ENCODE data around the gene TUBGCP4. TPM values are rescaled to one million over a fixed set of nuclear protein-coding genes. Genes with fewer than 3 reads are reported as not detected.

The TUBGCP4 gene, protein sequence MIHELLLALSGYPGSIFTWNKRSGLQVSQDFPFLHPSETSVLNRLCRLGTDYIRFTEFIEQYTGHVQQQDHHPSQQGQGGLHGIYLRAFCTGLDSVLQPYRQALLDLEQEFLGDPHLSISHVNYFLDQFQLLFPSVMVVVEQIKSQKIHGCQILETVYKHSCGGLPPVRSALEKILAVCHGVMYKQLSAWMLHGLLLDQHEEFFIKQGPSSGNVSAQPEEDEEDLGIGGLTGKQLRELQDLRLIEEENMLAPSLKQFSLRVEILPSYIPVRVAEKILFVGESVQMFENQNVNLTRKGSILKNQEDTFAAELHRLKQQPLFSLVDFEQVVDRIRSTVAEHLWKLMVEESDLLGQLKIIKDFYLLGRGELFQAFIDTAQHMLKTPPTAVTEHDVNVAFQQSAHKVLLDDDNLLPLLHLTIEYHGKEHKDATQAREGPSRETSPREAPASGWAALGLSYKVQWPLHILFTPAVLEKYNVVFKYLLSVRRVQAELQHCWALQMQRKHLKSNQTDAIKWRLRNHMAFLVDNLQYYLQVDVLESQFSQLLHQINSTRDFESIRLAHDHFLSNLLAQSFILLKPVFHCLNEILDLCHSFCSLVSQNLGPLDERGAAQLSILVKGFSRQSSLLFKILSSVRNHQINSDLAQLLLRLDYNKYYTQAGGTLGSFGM
- polyA plus RNA-seq (2013, experiment 1 of 2), result 15.6 TPM
- 16.2 TPM for polyA plus RNA-seq (2013, experiment 2 of 2)

DNA sequence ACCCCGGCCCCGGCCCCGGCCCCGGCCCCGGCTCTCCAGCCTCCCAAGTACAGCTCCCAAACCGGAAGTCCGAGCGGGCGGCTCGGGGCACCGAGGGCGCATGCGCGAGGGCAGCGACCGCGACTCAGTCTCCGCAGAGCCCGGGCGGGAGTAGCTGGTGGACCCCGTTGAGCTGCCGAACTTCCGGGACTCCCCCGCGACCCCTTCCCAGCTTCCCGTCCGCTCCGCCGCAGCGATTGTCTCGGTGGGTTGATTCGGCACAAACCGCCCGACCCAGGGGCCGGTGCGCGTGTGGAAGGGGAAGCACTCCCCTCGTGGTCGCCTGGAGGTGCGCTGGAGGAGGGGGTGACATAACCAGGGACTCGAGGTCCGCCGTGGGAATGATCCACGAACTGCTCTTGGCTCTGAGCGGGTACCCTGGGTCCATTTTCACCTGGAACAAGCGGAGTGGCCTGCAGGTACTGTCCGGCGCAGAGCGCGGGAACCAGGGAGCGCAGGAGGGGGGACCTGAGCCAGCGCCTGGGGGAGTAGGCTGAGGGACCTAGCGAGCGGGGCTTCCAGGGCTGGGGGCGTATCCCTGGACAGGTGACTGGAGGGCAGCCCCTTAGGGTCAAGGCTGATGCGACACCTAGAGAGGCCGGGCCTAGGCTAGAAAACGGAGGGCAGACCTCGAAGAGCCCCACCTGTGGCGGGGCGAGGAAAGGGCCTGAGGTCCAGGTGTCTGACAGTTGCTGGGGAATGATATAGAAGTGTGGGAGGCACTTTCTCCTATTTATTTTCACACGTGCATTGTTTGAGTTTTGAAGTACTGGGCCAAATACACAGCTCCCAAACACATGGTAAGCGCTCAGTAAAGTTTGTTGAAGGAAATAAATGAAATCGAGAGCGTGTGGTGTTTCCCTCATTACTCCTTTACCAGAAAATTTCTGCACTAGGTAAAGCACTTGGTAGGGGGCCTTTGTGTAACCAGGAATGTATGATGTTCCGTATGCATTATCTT is at the start of gene TUBGCP4, which contains the start of gene ZSCAN29:
TSS of gene TUBGCP4 (plus strand) at position 127 of the 1,000 bp plus-strand sequence. CDS start at position 381, 254 bp downstream.
TSS of gene ZSCAN29 (minus strand) at position 69 of the 1,000 bp plus-strand sequence. CDS start 1,130 bp downstream, outside the sequence.
- peak within 1 kb of the TSS; percentile 97 for H3K18ac ChIP-seq (ENCODE audit: low read length)
- no peak within 1 kb of the TSS for H3K4ac ChIP-seq (ENCODE audit: low read length)
- H3K27ac ChIP-seq (replicated peaks; ENCODE audit: low read length), result peak within 1 kb of the TSS; percentile 76
- peak within 1 kb of the TSS; percentile 95 for H3K9ac ChIP-seq (ENCODE audit: low read depth, low read length, poor library complexity)
- H2BK120ac ChIP-seq (ENCODE audit: low read depth, low read length), result no peak within 1 kb of the TSS
- peaks cover 8% of the 10 kb centered on the region for H3K79me1 ChIP-seq (ENCODE audit: low read depth, low read length)
- WGBS, 2 donors (ENCODE audit: extremely low coverage in 2 of 2, insufficient read length in 2 of 2, insufficient replicate concordance in 1 of 2), result no CpG with 5 or more reads among the region's 66 CpGs
- no peak within 1 kb of the TSS for H4K91ac ChIP-seq (ENCODE audit: low read depth, low read length, poor library complexity)
- H3K27me3 ChIP-seq (ENCODE audit: control insufficient read depth in 3 of 3, insufficient read depth in 3 of 3, low read depth in 1 of 3, low read length in 3 of 3), result no peaks in the 10 kb centered on the region
- peak within 1 kb of the TSS; percentile 83 for H3K4me2 ChIP-seq (ENCODE audit: insufficient read depth, low read length, poor library complexity, severe bottlenecking)
- H2BK15ac ChIP-seq (ENCODE audit: low read length), result no peak within 1 kb of the TSS
- peaks cover 2 to 21% of the 10 kb centered on the region in 2 donors for H3K9me3 ChIP-seq (replicated peaks in 1 of 2; ENCODE audit: control insufficient read depth in 2 of 2, insufficient read depth in 1 of 2, low read depth in 1 of 2, low read length in 2 of 2)
- peaks cover 11 to 51% of the 10 kb centered on the region in 2 donors for H3K36me3 ChIP-seq (replicated peaks in 1 of 2; ENCODE audit: control insufficient read depth in 2 of 2, insufficient read depth in 2 of 2, low read length in 2 of 2)
- peak; percentile 90 for DNase-seq (ENCODE audit: low spot score)
- no peak within 1 kb of the TSS for H2BK12ac ChIP-seq (ENCODE audit: low read length)
- peak within 1 kb of the TSS; percentile 80 to 92 for H3K4me3 ChIP-seq (ENCODE audit: low read length in 2 of 2)
- H3K4me1 ChIP-seq (ENCODE audit: control insufficient read depth in 2 of 2, insufficient read depth in 1 of 2, low read depth in 1 of 2, low read length in 2 of 2), result peaks cover 4 to 6% of the 10 kb centered on the region in 2 donors
- peak within 1 kb of the TSS; percentile 97 for H2AFZ ChIP-seq (ENCODE audit: low read length)
- H2BK5ac ChIP-seq (ENCODE audit: low read length), result peak within 1 kb of the TSS; percentile 93
- H3K14ac ChIP-seq (ENCODE audit: low read length), result peak within 1 kb of the TSS; percentile 75
- H4K8ac ChIP-seq (ENCODE audit: low read depth, low read length), result no peak within 1 kb of the TSS
- H2AK5ac ChIP-seq (ENCODE audit: low read depth, low read length), result no peak within 1 kb of the TSS
- H3K23ac ChIP-seq (ENCODE audit: low read depth, low read length, poor library complexity), result peak within 1 kb of the TSS; percentile 90

DNA sequence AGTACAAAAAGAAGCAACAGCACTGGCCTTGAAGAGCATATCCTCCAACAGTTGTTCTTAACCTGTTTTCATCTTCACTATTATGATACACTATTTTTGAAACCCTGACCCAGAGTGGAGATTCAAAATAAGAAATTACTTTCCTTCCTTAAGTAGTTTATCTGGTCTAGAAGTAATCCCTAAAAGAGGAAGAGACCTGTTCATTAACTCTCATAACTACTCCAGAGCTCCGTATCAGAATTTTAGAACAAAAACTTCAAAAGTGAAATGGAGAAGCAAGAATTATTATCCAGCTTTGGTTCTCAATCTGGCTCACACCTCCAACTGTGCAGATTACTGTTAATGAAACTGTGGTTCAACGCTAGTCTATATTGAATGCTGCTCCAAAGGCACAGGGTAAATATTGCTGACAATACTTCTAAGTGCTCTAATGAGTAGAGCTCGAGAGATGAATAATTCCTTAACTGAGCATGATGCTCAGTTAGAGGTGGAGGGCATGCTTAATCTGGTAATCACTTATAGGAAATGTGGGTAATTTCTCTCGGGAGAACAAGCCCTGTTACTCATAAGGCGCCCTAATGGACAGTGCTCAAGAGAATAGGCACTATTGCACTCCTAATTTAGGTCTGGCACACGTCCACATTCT is 45.7 kb upstream of the TUBGCP4 start:
- no peak overlapping the region for H3K4me3 ChIP-seq (ENCODE audit: low read length in 2 of 2)
- H3K36me3 ChIP-seq (replicated peaks in 1 of 2; ENCODE audit: control insufficient read depth in 2 of 2, insufficient read depth in 2 of 2, low read length in 2 of 2), result peaks cover 6 to 22% of the 10 kb centered on the region in 2 donors
- no peak overlapping the region for H3K14ac ChIP-seq (ENCODE audit: low read length)
- no peak overlapping the region for H3K18ac ChIP-seq (ENCODE audit: low read length)
- peaks cover 0 to 3% (median 0%) of the 10 kb centered on the region in 3 experiments for H3K27me3 ChIP-seq (ENCODE audit: control insufficient read depth in 3 of 3, insufficient read depth in 3 of 3, low read depth in 1 of 3, low read length in 3 of 3)
- no peak overlapping the region for H3K9ac ChIP-seq (ENCODE audit: low read depth, low read length, poor library complexity)
- no peak overlapping the region for H2BK120ac ChIP-seq (ENCODE audit: low read depth, low read length)
- H2BK5ac ChIP-seq (ENCODE audit: low read length), result no peak overlapping the region
- no peak overlapping the region for H3K4me2 ChIP-seq (ENCODE audit: insufficient read depth, low read length, poor library complexity, severe bottlenecking)
- peaks cover 4% of the 10 kb centered on the region in 2 donors for H3K4me1 ChIP-seq (ENCODE audit: control insufficient read depth in 2 of 2, insufficient read depth in 1 of 2, low read depth in 1 of 2, low read length in 2 of 2)
- no CpG with 5 or more reads among the region's 6 CpGs for WGBS, 2 donors (ENCODE audit: extremely low coverage in 2 of 2, insufficient read length in 2 of 2, insufficient replicate concordance in 1 of 2)
- no peak for DNase-seq (ENCODE audit: low spot score)
- H3K23ac ChIP-seq (ENCODE audit: low read depth, low read length, poor library complexity), result no peak overlapping the region
- peaks cover 0 to 8% of the 10 kb centered on the region in 2 donors for H3K9me3 ChIP-seq (replicated peaks in 1 of 2; ENCODE audit: control insufficient read depth in 2 of 2, insufficient read depth in 1 of 2, low read depth in 1 of 2, low read length in 2 of 2)
- H4K8ac ChIP-seq (ENCODE audit: low read depth, low read length), result no peak overlapping the region
- no peak overlapping the region for H3K27ac ChIP-seq (replicated peaks; ENCODE audit: low read length)
- no peak overlapping the region for H4K91ac ChIP-seq (ENCODE audit: low read depth, low read length, poor library complexity)
- H2AK5ac ChIP-seq (ENCODE audit: low read depth, low read length), result no peak overlapping the region
- no peak overlapping the region for H3K4ac ChIP-seq (ENCODE audit: low read length)
- peaks cover 6% of the 10 kb centered on the region for H3K79me1 ChIP-seq (ENCODE audit: low read depth, low read length)
- no peak overlapping the region for H2AFZ ChIP-seq (ENCODE audit: low read length)
- H2BK12ac ChIP-seq (ENCODE audit: low read length), result no peak overlapping the region
- H2BK15ac ChIP-seq (ENCODE audit: low read length), result no peak overlapping the region

DNA sequence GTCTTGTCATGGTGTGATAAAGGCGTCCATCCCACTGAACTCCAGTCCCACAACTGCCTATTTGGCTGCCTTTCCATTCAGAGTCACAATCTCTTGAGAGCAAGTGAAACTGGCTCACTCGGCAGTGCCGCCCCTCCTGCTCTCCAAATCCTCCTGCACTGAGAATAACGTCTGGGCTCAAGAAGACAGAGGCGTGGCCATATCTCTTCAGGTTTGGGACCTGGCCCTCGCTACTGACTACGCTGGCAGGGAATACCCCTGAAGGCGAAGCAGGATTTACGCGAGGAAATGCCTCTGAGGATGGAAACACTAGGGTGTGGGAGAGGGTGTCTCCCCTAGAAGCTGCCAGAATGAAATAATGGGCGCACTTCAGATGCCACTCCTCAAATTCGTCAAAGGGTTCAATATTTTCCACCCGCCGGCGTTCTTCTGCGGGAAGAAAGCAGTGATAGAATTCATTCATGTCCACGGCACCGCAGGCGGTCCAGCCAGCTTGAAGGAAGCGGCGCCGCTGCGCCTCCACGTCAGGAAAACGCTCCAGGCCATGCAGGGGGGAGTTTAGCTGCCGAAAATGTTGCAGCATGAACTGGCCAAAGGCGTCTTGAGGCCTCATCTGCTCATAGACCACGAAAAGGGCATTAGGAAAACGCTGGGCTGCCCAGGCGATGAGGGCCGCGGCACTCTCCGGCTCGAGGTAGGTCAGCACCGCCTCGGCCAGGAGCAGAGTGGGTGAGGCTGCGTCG is 41.5 kb upstream of the TUBGCP4 start:
- Histone ChIP-seq H2BK5ac (ENCODE audit: low read length) (peak overlapping the region; percentile 68), H3K4ac (ENCODE audit: low read length) (peak overlapping the region; percentile 84), H2BK12ac (ENCODE audit: low read length) (no peak overlapping the region), H3K4me3 (ENCODE audit: low read length in 2 of 2) (peak overlapping the region; percentile 64 to 93), H2AFZ (ENCODE audit: low read length) (peak overlapping the region; percentile 99), H3K27me3 (ENCODE audit: control insufficient read depth in 3 of 3, insufficient read depth in 3 of 3, low read depth in 1 of 3, low read length in 3 of 3) (no peaks in the 10 kb centered on the region), H3K14ac (ENCODE audit: low read length) (peak overlapping the region; percentile 73), H4K8ac (ENCODE audit: low read depth, low read length) (peak overlapping the region; percentile 68), H3K36me3 (replicated peaks in 1 of 2; ENCODE audit: control insufficient read depth in 2 of 2, insufficient read depth in 2 of 2, low read length in 2 of 2) (peaks cover 6 to 35% of the 10 kb centered on the region in 2 donors), H3K27ac (replicated peaks; ENCODE audit: low read length) (peak overlapping the region; percentile 89), H2BK15ac (ENCODE audit: low read length) (peak overlapping the region; percentile 5), H3K18ac (ENCODE audit: low read length) (peak overlapping the region; percentile 99), H3K9ac (ENCODE audit: low read depth, low read length, poor library complexity) (peak overlapping the region; percentile 96), H4K91ac (ENCODE audit: low read depth, low read length, poor library complexity) (peak overlapping the region; percentile 5), H3K4me2 (ENCODE audit: insufficient read depth, low read length, poor library complexity, severe bottlenecking) (peak overlapping the region; percentile 95), H3K4me1 (ENCODE audit: control insufficient read depth in 2 of 2, insufficient read depth in 1 of 2, low read depth in 1 of 2, low read length in 2 of 2) (peaks cover 4 to 8% of the 10 kb centered on the region in 2 donors), H2AK5ac (ENCODE audit: low read depth, low read length) (peak overlapping the region; percentile 88), H3K9me3 (replicated peaks in 1 of 2; ENCODE audit: control insufficient read depth in 2 of 2, insufficient read depth in 1 of 2, low read depth in 1 of 2, low read length in 2 of 2) (peaks cover 0 to 8% of the 10 kb centered on the region in 2 donors), H3K79me1 (ENCODE audit: low read depth, low read length) (peaks cover 6% of the 10 kb centered on the region), H2BK120ac (ENCODE audit: low read depth, low read length) (no peak overlapping the region), H3K23ac (ENCODE audit: low read depth, low read length, poor library complexity) (peak overlapping the region; percentile 61)
- DNase-seq (ENCODE audit: low spot score), result peak; percentile 32
- no CpG with 5 or more reads among the region's 38 CpGs for WGBS, 2 donors (ENCODE audit: extremely low coverage in 2 of 2, insufficient read length in 2 of 2, insufficient replicate concordance in 1 of 2)

Measured in neuronal stem cell (in vitro differentiated cells).